Activated naive CD8-positive, alpha-beta T cell treated with anti-CD3 and anti-CD28 coated beads, Interleukin-2, amount 50 U/mL, for 24 hours (primary cell): ENCODE measurements around the gene RPL39L.

Experiments
- ATAC-seq: fragments of 150-1000 bp; cut with Tn5 transposase; one replicate; pipeline ENCODE4 v1.10.0; 2021
- DNase-seq: peaks from one replicate; pipeline ENCODE4 v3.0.0; 2021
- H3K27ac Mint-ChIP-seq: one replicate; pipeline ENCODE4 v1.8.0; 2021; ENCODE audit warnings: mild to moderate bottlenecking, mixed read lengths
- H3K27me3 Mint-ChIP-seq: one replicate; pipeline ENCODE4 v1.8.0; 2021; ENCODE audit warnings: mixed read lengths
- H3K36me3 Mint-ChIP-seq: one replicate; pipeline ENCODE4 v1.8.0; 2021; ENCODE audit warnings: low read depth, mixed read lengths
- H3K4me1 Mint-ChIP-seq: one replicate; pipeline ENCODE4 v1.8.0; 2021; ENCODE audit warnings: mixed read lengths
- H3K4me3 Mint-ChIP-seq: one replicate; pipeline ENCODE4 v1.8.0; 2021; ENCODE audit warnings: mild to moderate bottlenecking, moderate library complexity, mixed read lengths
- H3K9me3 Mint-ChIP-seq: one replicate; pipeline ENCODE4 v1.8.0; 2021; ENCODE audit warnings: mixed read lengths

RPL39L gene

GRCh38 chr3:187073581-187074098 is 65.7 kb downstream of the RPL39L start:
- no peak overlapping the region for H3K4me3 Mint-ChIP-seq
- ATAC-seq (no peak), DNase-seq (no peak)
- no peaks in the 10 kb centered on the region for H3K9me3 Mint-ChIP-seq
- peaks cover 71% of the 10 kb centered on the region for H3K36me3 Mint-ChIP-seq
- peak overlapping the region; percentile 10 for H3K27ac Mint-ChIP-seq
- peaks cover 18% of the 10 kb centered on the region for H3K4me1 Mint-ChIP-seq
- H3K27me3 Mint-ChIP-seq: no peaks in the 10 kb centered on the region

GRCh38 chr3:187072511-187072910 is 66.8 kb downstream of the RPL39L start:
- H3K9me3 Mint-ChIP-seq: no peaks in the 10 kb centered on the region
- no peaks in the 10 kb centered on the region for H3K27me3 Mint-ChIP-seq
- no peak for DNase-seq
- no peak overlapping the region for H3K4me3 Mint-ChIP-seq
- H3K27ac Mint-ChIP-seq: peak overlapping the region; percentile 54
- ATAC-seq: no peak
- H3K36me3 Mint-ChIP-seq: peaks cover 70% of the 10 kb centered on the region
- peaks cover 20% of the 10 kb centered on the region for H3K4me1 Mint-ChIP-seq

DNA sequence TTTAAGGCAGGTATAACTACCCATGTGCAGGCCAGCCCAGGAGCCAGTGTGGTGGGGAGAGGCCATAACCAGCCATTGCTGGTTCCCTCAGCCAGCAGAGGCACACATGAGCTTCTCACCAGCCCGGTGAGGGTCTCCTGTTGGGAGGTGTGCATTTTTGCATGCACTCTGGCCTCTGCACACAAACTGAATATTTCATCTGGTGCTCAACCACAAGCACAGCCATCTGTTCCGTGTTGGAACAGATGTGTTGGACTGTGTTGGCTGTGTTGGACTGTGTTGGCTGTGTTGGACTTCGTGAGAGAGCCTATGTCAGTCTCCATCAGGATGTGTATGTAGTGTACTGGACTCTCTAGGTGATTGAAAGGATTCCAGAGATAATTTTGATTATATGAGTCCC is 67.2 kb downstream of the RPL39L start:
- H3K4me3 Mint-ChIP-seq: no peak overlapping the region
- DNase-seq: no peak
- H3K27ac Mint-ChIP-seq: peak overlapping the region; percentile 54
- peaks cover 73% of the 10 kb centered on the region for H3K36me3 Mint-ChIP-seq
- H3K4me1 Mint-ChIP-seq: peaks cover 20% of the 10 kb centered on the region
- no peaks in the 10 kb centered on the region for H3K27me3 Mint-ChIP-seq
- no peaks in the 10 kb centered on the region for H3K9me3 Mint-ChIP-seq
- no peak for ATAC-seq
